AG20443 (cell line): Measurements from ENCODE around the gene CLPTM1.
A peak's percentile ranks its signal among the peaks of the same experiment; 100 is the strongest.
"Not testable (repeated sequence)": the region's sequence is repeated elsewhere in the genome, so short reads cannot be mapped to it uniquely, and the experiment has no call there.

ENCODE experiments used
- DNase-seq: peaks from one replicate; pipeline ENCODE4 v3.0.0; 2012; ENCODE audit warnings: low spot score, mixed read lengths

CLPTM1 gene

DNA sequence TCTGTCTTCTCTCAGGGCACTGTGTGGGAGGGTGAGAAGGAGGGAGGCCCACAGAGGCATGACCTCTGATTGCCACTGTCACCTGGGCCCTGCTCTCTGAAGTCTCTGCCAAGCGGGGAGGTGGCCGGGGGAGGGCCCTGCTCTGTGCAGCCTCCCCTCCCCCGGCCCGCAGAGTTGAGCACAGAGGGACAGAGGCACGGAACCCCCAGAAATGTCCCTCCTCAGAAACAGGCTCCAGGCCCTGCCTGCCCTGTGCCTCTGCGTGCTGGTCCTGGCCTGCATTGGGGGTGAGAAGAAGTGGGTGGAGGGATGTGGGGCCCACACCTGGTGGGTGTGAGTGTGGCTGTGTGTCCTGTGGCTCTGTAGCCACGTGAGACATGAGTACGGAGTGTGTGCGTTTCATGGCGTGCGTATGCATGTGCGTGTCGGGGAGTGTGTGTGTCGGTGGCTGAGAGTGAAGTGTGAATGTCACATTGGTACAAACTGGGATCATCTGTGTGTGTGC, 13.1 kb upstream of the CLPTM1 start, which contains the start of gene APOC4:
APOC4 (plus strand) TSS at position 171 of the 505 bp plus-strand sequence; CDS start at position 212, 41 bp downstream.
- DNase-seq = no peak

DNA sequence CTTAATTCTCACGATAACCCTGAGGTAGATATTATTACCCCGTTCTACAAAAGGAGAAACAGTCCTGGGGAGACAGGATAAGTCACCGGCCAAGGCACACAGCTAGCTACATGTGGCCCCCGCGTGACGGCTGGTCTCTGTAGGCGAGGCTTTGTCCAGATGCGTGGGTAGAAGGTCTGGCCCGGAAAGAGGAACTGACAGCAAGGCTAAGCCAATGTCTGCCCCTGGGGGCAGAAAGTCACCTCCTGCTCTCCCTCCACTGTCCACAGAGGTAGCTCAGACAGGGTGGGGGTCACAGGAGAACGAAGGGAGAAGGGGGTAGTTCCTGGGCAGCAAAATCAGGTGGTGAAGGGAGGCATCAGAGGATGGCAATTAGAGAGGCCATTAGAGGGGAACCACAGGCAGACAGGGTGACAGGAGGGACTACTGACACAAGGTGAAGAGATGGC, 11.4 kb upstream of the CLPTM1 start:
- peak; percentile 69 for DNase-seq

DNA sequence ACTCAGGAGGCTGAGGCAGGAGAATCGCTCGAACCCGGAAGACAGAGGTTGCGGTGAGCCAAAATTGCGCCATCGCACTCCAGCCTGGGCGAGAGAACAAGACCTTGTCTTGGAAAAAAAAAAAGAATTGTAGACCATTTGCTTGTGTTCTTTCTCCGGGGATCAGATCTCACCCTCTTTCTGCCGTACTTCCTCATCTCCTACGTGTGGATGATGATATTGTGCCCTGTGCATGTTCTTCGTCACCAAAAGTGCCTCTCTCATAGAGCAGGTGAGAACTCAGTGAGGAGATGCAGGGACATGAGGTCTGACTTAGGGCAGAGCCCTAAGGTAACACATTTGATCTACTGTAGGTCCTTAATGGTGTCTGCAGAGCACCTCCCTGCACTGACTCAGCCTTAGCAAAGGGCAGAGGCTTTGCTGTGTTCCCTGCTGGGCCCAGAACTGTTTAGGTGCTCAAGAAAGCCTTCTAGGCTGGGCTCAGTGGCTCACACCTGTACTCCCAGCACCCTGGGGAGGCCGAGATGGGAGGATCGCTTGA, 8.1 kb upstream of the CLPTM1 start:
- no peak for DNase-seq

DNA sequence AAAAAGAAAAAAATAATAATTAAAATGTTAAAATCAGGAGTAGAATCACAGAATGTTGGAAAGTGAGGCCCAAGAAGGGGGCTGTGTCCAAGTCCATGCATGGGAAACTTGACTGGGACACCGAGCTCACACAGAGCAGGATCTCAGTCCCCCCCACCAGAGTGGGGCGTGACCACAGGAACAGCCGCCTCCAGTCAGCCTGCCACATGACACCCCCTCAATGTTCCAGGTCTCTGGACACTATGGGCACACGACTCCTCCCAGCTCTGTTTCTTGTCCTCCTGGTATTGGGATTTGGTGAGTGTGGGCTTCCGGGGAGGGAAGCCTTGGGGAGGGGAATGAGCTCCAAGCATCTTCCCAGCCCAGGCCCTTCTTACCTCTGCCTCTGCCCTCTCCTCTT, 6.9 kb upstream of the CLPTM1 start:
- DNase-seq = no peak

DNA sequence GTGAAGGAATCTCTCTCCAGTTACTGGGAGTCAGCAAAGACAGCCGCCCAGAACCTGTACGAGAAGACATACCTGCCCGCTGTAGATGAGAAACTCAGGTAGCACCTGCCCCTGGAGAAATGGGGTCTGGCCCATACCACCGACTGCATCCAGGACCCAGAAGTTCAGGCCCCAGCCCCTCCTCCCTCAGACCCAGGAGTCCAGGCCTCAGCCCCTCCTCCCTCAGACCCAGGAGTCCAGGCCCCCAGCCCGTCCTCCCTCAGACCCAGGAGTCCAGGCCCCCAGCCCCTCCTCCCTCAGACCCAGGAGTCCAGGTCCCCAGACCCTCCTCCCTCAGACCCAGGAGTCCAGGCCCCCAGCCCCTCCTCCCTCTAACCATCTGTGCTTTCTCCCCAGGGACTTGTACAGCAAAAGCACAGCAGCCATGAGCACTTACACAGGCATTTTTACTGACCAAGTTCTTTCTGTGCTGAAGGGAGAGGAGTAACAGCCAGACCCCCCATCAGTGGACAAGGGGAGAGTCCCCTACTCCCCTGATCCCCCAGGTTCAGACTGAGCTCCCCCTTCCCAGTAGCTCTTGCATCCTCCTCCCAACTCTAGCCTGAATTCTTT, 6.3 kb upstream of the CLPTM1 start:
- no peak for DNase-seq

DNA sequence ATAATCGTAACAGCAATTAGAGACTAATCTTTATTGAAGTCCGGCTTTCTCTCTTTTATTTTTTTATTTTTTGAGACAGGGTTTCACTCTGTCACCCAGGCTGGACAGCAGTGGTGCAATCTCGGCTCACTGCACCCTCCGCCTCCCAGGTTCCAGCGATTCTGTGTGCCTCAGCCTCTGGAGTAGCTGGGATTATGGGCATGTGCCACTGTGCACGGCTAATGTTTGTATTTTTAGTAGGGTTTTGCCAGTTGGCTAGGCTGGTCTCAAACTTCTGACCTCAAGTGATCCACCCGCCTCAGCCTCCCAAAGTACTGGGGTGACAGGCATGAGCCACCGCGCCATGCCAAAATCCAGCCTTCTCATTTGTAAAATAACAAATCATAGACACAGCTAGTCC, 5.6 kb upstream of the CLPTM1 start:
- no peak for DNase-seq

DNA sequence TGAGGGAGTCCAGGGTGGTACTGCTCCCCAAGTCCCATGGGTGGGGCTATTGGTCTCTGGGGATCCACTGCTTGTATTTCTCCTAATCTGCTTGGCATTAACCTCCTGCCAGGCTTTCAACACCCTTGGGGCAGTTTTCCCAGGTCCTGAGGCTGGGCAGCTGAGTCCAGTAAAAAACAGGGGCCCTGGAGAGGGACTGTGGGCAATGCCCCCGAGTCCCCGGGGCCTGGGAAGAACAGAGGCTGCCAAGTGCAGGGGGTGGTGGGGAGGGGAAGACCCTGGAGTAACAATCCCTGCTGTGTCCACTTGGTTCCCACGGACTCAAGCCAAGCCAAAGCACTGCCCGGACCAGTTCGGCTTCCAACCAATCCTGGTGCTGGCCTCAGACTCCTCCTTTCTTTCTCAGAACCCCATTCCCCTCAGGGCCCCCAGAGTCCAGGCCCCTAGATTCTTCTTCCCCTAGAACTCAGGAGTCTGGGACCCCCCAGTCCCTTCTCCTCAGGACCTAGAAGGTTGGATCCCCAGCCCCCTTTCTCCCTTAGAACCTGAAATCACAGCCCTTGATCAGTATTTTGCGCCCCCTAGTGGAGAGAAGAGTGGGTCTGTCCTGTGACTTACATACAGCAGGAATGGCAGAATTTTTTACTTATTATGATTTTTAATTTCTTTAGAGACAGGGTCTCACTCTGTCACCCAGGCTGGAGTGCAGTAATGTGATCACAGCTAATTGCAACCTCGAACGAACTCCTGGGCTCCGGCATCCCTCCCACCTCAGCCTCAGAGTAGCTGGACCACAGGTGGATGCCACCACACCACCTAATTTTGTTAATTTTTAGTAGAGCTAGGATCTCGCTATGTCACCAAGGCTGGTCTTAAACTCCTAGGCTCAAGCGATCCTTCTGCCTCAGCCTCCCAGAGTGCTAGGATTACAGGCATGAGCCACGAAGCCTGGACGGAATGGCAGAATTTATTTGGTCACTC, 3.7 kb upstream of the CLPTM1 start:
- peak; percentile 82 for DNase-seq

DNA sequence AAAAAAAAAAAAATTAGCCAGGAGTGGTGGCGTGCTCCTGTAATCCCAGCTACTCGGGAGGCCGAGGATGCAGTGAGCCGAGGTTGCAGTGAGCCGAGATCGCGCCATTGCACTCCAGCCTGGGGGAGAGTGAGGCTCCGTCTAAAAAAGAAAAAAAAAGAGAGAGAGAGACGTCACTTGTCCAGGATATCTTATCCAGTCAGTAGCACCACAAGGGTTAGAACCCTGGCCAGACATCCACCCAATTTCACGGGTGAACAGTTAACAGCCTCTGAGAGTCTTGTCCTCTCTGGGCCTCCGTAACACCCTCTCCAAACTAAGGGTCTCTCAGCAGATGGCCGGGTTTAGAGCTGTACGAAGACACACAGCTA, 917 bp upstream of the CLPTM1 start:
- DNase-seq = no peak

DNA sequence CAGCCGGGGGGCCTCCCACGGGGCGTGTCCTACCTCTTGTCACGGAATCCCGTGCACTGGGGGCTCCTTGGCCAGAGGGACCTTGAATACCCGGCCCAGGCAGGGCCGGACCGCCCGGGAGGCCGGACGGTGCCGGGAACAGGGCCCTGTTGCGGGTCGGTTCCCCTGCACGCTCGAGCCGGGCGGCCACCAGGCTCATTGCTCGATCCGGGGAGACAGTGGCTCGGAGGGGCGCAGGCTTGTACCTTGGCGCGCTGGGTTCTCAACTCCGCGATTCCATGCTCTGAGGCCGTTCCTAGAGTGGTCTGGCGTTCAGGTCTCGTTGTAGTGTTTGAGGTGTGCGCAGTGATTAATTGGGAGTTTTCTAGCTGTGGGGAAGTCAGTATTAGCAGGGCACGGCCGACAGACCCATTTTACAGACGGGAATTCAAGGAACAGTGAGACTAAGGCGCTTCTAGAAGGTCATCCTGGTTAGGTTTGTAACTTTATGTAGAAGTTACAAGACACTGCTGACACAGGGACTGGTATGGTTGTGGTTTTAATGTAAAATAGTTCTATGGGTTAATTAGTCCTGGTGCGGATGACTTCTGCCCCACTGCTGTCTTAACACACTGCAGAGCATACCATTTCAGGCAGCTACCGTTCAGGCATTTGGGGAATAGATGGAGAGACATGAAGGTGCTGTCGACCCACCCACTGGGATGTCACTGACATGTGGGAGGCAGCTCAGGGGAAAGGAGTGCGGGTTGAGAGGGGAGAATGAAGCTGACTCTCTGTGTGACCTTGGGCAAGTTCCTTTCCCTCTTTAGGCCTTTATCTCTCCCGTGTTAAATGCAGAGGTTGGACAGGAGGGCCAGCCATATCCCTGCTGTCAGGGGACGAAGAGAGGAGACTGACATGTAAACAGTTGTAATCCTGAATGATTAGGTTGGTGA, 592 bp downstream of the CLPTM1 start:
- no peak for DNase-seq

DNA sequence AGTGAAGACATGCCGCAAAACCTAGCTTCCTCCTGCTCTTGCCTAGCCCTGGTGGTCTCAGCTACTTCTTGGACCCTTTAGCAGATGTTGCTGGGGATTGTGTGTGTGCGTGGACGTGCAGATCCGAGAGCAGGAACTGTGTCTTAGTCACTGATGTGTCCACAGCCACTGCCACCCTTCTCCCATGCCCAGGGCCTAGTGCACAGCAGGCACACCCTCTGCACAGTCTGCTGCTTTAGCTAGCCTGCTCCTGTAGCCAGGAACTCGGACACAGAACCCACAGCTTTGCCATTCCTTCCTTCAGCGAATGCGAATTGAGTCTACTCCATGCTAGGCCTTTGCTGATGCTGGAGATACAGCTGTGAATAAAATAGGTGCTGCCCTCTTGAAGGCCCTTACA, 2.3 kb downstream of the CLPTM1 start:
- DNase-seq = no peak

DNA sequence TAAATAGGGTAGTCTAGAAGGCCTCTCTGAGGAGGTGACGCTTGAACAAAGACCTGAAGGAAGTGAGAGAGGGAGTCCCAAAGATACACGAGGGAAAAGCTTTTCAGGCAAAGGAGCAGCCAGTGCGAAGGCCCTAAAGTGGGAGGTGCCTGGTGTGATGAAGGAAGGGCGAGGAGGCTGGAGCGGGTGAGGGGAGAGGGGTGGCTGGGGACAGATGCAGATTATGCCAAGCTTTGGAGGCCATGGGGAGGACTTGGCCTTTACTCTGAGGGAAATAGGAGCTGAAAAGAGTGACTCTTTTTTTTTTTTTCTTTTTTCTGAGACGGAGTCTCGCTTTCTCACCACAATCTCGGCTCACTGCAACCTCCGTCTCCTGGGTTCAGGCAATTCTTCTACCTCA, 2.9 kb downstream of the CLPTM1 start:
- no peak for DNase-seq

DNA sequence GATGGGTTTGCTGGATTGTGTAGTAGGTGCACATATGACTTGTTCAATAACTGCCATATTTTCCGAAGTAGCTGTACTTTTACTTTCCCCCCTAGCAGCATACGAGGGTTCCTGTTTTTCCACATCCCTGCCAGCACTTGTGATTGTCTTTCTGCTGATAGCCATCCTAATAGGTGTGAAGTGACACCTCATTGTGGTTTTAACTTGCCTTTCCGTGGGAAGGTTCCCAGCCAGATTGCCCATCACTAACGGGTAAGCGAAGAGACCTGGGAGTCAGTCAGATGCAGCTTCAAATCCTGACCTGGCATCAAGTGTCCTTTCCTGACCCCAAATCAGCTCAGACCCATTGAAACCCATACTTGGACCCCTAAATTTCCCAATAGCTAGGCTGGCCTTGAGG, 4.5 kb downstream of the CLPTM1 start:
- no peak for DNase-seq

DNA sequence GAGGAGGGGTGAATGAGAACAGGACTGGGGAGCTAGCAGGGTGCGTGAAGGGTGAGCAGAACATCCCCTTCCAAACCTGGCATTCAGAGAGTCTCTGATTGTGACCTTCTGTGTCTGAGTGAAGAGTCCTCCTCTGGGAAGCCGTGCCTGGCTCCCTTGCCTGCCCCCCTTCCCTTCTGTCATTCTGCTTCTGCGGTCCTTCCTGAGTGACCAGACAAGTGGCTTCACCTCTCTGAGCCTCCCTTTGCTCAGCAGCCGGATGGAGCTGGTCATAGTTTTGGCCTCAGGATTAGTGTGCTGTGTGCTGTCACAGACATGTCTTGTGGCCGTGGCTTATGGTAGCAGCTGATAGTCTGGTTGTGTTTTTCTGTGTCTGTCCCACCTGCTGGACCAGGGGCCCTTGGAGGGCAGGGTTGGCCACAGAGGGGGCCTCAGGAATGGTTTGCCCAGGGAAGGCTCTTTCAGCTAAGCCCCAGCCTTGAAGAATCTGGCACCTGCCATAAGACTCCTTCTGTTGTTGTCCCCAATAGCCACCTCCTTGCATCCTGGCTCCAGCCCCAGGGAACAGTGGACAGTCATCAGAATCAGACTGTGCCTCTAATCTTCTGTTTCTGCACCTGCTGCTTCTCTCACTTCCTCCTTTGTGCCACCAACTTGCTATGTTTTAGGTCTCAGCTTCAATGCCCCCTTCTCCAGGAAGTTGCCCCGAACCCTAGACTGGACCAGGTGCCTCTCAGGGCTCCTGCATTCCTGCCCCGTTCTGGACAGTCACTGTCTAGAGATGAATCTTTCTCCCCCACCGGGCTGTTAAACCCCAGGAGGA, 5.9 kb downstream of the CLPTM1 start:
- no peak for DNase-seq

DNA sequence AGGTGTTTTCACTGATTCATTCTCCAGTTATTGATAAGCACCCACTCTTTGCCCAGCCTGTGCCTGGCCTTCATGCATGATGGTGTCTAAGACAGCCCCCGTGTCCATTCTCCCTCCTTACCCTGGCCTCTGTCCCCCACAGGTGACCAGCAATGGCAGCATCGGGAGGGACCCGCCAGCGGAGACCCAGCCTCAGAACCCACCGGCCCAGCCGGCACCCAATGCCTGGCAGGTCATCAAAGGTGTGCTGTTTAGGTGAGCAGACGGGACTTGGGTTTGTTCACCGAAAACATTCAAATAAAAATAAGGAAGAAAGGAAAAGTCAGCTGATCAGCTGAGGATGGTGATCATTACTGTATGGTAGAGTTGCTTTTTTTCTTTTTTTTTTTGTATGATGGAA, 6.6 kb downstream of the CLPTM1 start:
- no peak for DNase-seq

DNA sequence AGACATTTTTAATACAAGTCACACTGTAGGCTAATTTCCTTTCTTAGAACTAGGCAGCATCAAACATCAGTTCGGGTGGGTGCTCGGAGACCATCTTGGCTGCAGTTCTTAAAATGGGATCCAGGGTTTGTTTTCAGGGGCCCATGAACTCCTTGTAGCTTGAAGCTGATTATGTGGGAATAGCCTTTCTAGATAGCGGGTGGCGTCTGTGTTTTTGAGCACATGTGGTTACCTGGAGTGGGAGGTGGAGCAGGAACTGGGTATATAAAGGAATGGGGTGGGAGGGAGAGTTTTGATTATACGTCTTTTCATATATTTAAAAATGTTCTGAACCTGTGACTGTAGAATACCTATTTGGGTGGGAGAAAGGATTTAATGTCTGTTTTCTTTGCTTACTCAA, 12.9 kb downstream of the CLPTM1 start:
- no peak for DNase-seq

DNA sequence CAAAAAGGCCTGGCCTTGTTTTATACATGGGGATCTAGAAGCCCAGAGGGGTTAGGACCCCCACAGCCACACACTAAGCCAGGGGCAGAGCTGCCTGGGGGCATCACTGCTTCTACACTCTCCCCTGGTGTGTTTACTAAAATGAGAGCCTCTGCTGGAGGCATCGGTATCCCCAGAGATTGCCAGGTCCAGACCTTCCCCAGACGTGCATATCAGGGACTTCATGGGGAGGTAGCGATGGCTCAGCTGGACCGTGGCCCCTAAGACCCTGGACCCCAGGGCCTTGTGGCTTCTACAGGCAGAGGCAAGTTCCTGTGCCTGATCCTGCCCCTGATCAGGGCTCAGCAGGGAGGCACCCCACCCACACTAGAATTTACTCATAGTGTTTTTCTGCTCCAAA, 13.5 kb downstream of the CLPTM1 start:
- DNase-seq = no peak

DNA sequence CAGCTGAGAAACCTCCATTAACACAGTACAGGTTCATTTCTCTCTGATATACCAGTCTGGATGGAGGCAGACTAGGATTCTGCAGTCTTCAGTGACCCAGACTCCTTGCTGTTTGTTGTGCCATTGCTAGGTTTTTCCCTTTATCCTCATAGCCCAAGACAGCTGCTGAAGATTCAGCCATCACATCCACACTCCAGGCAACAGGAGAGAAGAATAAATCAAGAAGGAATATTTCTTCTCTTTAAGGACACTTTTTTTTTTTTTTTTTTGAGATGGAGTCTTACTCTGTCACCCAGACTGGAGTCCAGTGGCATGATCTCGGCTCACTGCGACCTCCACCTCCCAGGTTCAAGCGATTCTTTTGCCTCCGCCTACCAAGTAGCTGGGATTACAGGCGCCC, 14.3 kb downstream of the CLPTM1 start:
- DNase-seq = no peak

DNA sequence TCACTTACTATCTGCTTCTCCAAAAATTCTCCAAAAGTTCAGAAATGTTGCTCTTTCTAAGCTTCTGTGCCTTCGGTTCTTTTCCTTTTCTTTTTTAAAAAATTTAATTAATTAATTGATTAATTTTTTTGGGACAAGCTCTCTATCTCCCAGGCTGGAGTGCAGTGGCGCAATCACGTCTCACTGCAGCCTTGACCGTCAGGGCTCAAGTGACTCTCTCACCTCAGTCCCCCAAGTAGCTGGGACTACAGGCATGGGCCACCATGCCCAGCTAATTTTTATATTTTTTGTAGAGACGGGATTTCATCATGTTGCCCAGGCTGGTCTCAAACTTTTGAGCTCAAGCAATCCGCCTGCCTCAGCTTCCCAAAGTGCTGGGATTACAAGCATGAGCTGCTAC, 16.3 kb downstream of the CLPTM1 start:
- DNase-seq = not testable (repeated sequence)

DNA sequence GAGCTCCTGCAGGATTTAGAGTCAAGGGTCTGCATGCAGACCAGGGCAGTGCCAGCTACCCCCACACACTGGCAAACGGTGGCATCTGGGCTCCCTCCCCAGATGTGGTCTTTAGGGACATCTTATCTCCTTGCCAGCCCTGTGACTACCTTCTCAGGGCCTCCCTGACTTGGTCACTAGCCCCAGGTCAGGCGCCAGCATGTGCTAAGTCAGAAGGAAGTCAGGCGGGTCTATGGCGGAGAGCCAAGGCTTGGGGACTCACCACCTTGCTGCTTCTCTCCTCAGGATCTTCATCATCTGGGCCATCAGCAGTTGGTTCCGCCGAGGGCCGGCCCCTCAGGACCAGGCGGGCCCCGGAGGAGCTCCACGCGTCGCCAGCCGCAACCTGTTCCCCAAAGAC, 17.6 kb downstream of the CLPTM1 start:
- DNase-seq = no peak

DNA sequence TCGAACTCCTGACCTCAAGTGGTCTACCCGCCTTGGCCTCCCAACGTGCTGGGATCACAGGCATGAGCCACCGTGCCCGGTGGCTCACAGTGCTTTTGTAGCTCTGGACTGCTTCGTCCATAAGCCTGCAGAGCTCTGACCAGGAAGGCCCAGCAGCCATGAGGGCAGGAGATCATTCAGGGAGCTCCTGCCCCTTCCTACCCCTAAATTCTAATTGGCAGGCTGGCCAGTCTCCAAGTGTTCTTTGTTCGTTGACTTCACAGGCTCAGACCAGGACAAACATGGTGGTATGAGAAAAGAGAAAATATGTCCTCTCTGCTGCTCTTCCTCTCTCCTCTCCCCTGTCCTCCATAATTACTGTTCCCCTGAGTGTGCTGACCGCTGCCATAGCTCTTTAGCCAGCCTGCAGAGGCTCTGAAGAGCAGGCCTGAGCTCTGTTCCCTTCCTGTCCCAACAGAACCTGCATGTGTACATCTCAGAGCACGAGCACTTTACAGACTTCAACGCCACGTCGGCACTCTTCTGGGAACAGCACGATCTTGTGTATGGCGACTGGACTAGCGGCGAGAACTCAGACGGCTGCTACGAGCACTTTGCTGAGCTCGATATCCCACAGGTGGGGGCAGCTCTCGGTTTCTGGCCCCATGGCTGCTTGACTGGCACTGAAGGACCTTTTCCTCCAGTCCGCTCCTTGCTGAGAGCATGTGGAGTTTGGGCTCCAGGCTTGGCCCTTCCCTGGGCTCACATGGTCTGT, 19.0 kb downstream of the CLPTM1 start:
- DNase-seq = no peak
